HEK293 (cell line): ENCODE measurements around the gene NEU1.

Experiments used
- CTCF ChIA-PET: fragments of 350-600 bp; formaldehyde crosslinking; extraction: SDS; loops from one replicate; lab custom pipeline; 2021; ENCODE audit warnings: antibody characterized with exemption; lab: Yijun Ruan, JAX
- POLR2A ChIA-PET: fragments of 300-600 bp; formaldehyde crosslinking; extraction: SDS; loops from one replicate; lab custom pipeline; 2020; ENCODE audit warnings: antibody characterized with exemption, inconsistent platforms; lab: Yijun Ruan, JAX
- H3K27ac ChIP-seq: fragments of 200-500 bp; sonication (Bioruptor generic); 2 replicates; pipeline ENCODE4 v1.5.1; 2014; ENCODE audit warnings: low read depth, low read length, control low read depth, inconsistent platforms; ENCODE audit errors: extremely low read depth
- H3K36me3 ChIP-seq, 2 experiments: fragments of 200-500 bp in 1 of 2; sonication (Bioruptor generic) in 1 of 2; 1 replicate in 1 of 2; 2 replicates in 1 of 2; pipeline ENCODE4 v1.5.1; 2014 to 2017; ENCODE audit warnings: inconsistent platforms in 2 of 2, low read length in 2 of 2; ENCODE audit not compliant: control insufficient read depth in 2 of 2, insufficient read depth in 1 of 2
- H3K4me1 ChIP-seq: fragments of 200-500 bp; sonication (Bioruptor generic); 2 replicates; pipeline ENCODE4 v1.5.1; 2014; ENCODE audit warnings: mild to moderate bottlenecking, low read length, inconsistent platforms; ENCODE audit not compliant: control insufficient read depth, insufficient read depth
- H3K4me3 ChIP-seq: 2 replicates; pipeline ENCODE4 v1.5.1; 2011; ENCODE audit warnings: low read depth, mild to moderate bottlenecking, control low read depth, low read length, moderate library complexity
- H3K9me3 ChIP-seq: fragments of 200-500 bp; sonication (Bioruptor generic); 2 replicates; pipeline ENCODE4 v1.5.1; 2014; ENCODE audit warnings: low read depth, low read length, inconsistent platforms; ENCODE audit not compliant: control insufficient read depth, insufficient read depth
- AEBP2 ChIP-seq: fragments of 450-650 bp; formaldehyde crosslinking; IDR thresholded peaks from 2 replicates; pipeline ENCODE4 v1.5.1; 2016; ENCODE audit warnings: missing biosample characterization, missing genetic modification characterization, borderline replicate concordance
- BCL11B ChIP-seq: fragments of 450-650 bp; formaldehyde crosslinking; IDR thresholded peaks from 2 replicates; pipeline ENCODE4 v1.5.1; 2016; ENCODE audit warnings: low read depth, missing biosample characterization, missing genetic modification characterization
- CTCF ChIP-seq: fragments of 450-650 bp; formaldehyde crosslinking; IDR thresholded peaks from 2 replicates; pipeline ENCODE4 v1.5.1; 2016; ENCODE audit warnings: missing biosample characterization, missing genetic modification characterization
- EGR2 ChIP-seq: fragments of 450-650 bp; formaldehyde crosslinking; IDR thresholded peaks from 2 replicates; pipeline ENCODE4 v1.5.1; 2016; ENCODE audit warnings: low read depth, missing biosample characterization, missing genetic modification characterization
- PRDM1 ChIP-seq: fragments of 450-650 bp; formaldehyde crosslinking; IDR thresholded peaks from 2 replicates; pipeline ENCODE4; 2016; ENCODE audit warnings: missing biosample characterization, missing genetic modification characterization
- WT1 ChIP-seq: fragments of 450-650 bp; formaldehyde crosslinking; IDR thresholded peaks from 2 replicates; pipeline ENCODE4 v1.5.1; 2016; ENCODE audit warnings: missing biosample characterization, missing genetic modification characterization
- YY2 ChIP-seq: fragments of 450-650 bp; formaldehyde crosslinking; IDR thresholded peaks from 2 replicates; pipeline ENCODE4 v1.5.1; 2016; ENCODE audit warnings: missing biosample characterization, missing genetic modification characterization
- ZBTB1 ChIP-seq: fragments of 450-650 bp; formaldehyde crosslinking; IDR thresholded peaks from 2 replicates; pipeline ENCODE4 v1.5.1; 2016; ENCODE audit warnings: missing biosample characterization, missing genetic modification characterization
- ZBTB7A ChIP-seq: fragments of 450-650 bp; formaldehyde crosslinking; IDR thresholded peaks from 2 replicates; pipeline ENCODE4 v1.5.1; 2016; ENCODE audit warnings: low read depth, missing biosample characterization, missing genetic modification characterization
- ZNF146 ChIP-seq: fragments of 450-650 bp; formaldehyde crosslinking; IDR thresholded peaks from 2 replicates; pipeline ENCODE4 v1.5.1; 2016; ENCODE audit warnings: missing biosample characterization, missing genetic modification characterization
- ZNF174 ChIP-seq: fragments of 450-650 bp; formaldehyde crosslinking; IDR thresholded peaks from 2 replicates; pipeline ENCODE4 v1.5.0; 2017; ENCODE audit warnings: missing biosample characterization, mild to moderate bottlenecking, missing genetic modification characterization
- ZNF292 ChIP-seq: fragments of 450-650 bp; formaldehyde crosslinking; IDR thresholded peaks from 2 replicates; pipeline ENCODE4 v1.5.1; 2016; ENCODE audit warnings: low read depth, missing biosample characterization, missing genetic modification characterization, borderline replicate concordance
- ZNF324 ChIP-seq: fragments of 450-650 bp; formaldehyde crosslinking; IDR thresholded peaks from 2 replicates; pipeline ENCODE4 v1.5.1; 2016; ENCODE audit warnings: missing biosample characterization, missing genetic modification characterization
- ZNF341 ChIP-seq: fragments of 450-650 bp; formaldehyde crosslinking; IDR thresholded peaks from 2 replicates; pipeline ENCODE4; 2016; ENCODE audit warnings: low read depth, missing biosample characterization, missing genetic modification characterization
- ZNF354C ChIP-seq: fragments of 450-650 bp; formaldehyde crosslinking; IDR thresholded peaks from 2 replicates; pipeline ENCODE4 v1.5.1; 2016; ENCODE audit warnings: missing biosample characterization, missing genetic modification characterization, low read depth, borderline replicate concordance
- ZNF398 ChIP-seq: fragments of 450-650 bp; formaldehyde crosslinking; IDR thresholded peaks from 2 replicates; pipeline ENCODE4 v1.5.1; 2017; ENCODE audit warnings: missing biosample characterization, missing genetic modification characterization
- ZNF449 ChIP-seq: fragments of 450-650 bp; formaldehyde crosslinking; IDR thresholded peaks from 2 replicates; pipeline ENCODE4 v1.5.1; 2017; ENCODE audit warnings: missing biosample characterization, mild to moderate bottlenecking, missing genetic modification characterization, moderate library complexity
- ZNF513 ChIP-seq: fragments of 450-650 bp; IDR thresholded peaks from 2 replicates; pipeline ENCODE4 v1.5.1; 2018; ENCODE audit warnings: missing biosample characterization, missing genetic modification characterization
- ZNF626 ChIP-seq: fragments of 450-650 bp; sonication (Bioruptor Pico); formaldehyde crosslinking; IDR thresholded peaks from 2 replicates; pipeline ENCODE4 v1.5.1; 2018; ENCODE audit warnings: missing biosample characterization, missing genetic modification characterization, inconsistent platforms
- ZNF707 ChIP-seq: fragments of 450-650 bp; formaldehyde crosslinking; IDR thresholded peaks from 2 replicates; pipeline ENCODE4 v1.5.1; 2016; ENCODE audit warnings: missing biosample characterization, missing genetic modification characterization
- ZNF768 ChIP-seq: fragments of 450-650 bp; formaldehyde crosslinking; IDR thresholded peaks from 2 replicates; pipeline ENCODE4 v1.5.1; 2018; ENCODE audit warnings: missing biosample characterization, mild to moderate bottlenecking, missing genetic modification characterization
- ZNF837 ChIP-seq: fragments of 450-650 bp; formaldehyde crosslinking; IDR thresholded peaks from 2 replicates; pipeline ENCODE4 v1.5.1; 2016; ENCODE audit warnings: missing biosample characterization, missing genetic modification characterization
- ZSCAN18 ChIP-seq: fragments of 450-650 bp; formaldehyde crosslinking; IDR thresholded peaks from 2 replicates; pipeline ENCODE4 v1.5.1; 2016; ENCODE audit warnings: missing biosample characterization, missing genetic modification characterization

Gene NEU1

GRCh38 chr6:31871046-31871659 is 8.5 kb upstream of the NEU1 start (continued):
- TF ChIP-seq ZNF513 (no peak), ZNF707 (tag by site-specific recombination) (no peak), BCL11B (tag by site-specific recombination) (no peak), ZNF341 (tag by site-specific recombination) (no peak), ZNF837 (tag by site-specific recombination) (no peak), YY2 (tag by site-specific recombination) (no peak), ZNF398 (tag by site-specific recombination) (no peak), ZNF324 (tag by site-specific recombination) (no peak), ZBTB1 (tag by site-specific recombination) (no peak), PRDM1 (tag by site-specific recombination) (no peak)

- Histone ChIP-seq H3K9me3 (no peaks in the 10 kb centered on the region), H3K27ac (no peak overlapping the region), H3K36me3 (no peaks in the 10 kb centered on the region), H3K4me3 (no peak overlapping the region), H3K4me1 (peaks cover 2% of the 10 kb centered on the region; the same call in 1 of the 2 replicates)
- TF ChIP-seq ZNF146, result peak; percentile 96
- no peak for TF ChIP-seq WT1 (tag by site-specific recombination)
- 0 out of 2 replicates have a peak, but pooled peaks have one; percentile 14 for TF ChIP-seq ZNF341 (tag by site-specific recombination)
- TF ChIP-seq ZNF174 (tag by site-specific recombination), result no peak
- TF ChIP-seq CTCF (tag by site-specific recombination), result peak; percentile 42; the same call in 1 of the 2 replicates
- TF ChIP-seq ZBTB7A (tag by site-specific recombination), result no peak
- ChIA-PET CTCF (no interaction called here), POLR2A (no interaction called here)
Measured at GRCh38 chr6:31870385-31870921, 7.8 kb upstream of the NEU1 start.

GRCh38 chr6:31869343-31869742 is 6.7 kb upstream of the NEU1 start:
- CTCF ChIA-PET, result interaction anchor here (0.6 to 1.0 kb wide), 3 partner anchors 20 to 258 kb away, joined by 3 to 5 read pairs (median 4); no protein-coding TSS in a partner anchor
- POLR2A ChIA-PET, result interaction anchor here (1.1 to 2.1 kb wide), 2 partner anchors 42 to 103 kb away, joined by 3 to 8 read pairs; partner anchors contain the start of genes DXO and HSPA1B
- Histone ChIP-seq H3K27ac (no peak overlapping the region), H3K4me1 (peaks cover 2% of the 10 kb centered on the region; the same call in 1 of the 2 replicates), H3K9me3 (no peaks in the 10 kb centered on the region), H3K4me3 (no peak overlapping the region), H3K36me3 (no peaks in the 10 kb centered on the region)
- TF ChIP-seq EGR2 (tag by site-specific recombination), result peak; percentile 76
- no peak for TF ChIP-seq ZNF354C (tag by site-specific recombination)
- no peak for TF ChIP-seq ZNF626 (tag by site-specific recombination)
- no peak for TF ChIP-seq ZNF292 (tag by site-specific recombination)
- no peak for TF ChIP-seq ZNF768 (tag by site-specific recombination)
- TF ChIP-seq AEBP2 (tag by site-specific recombination), result no peak
- TF ChIP-seq ZNF449 (tag by site-specific recombination), result no peak
- no peak for TF ChIP-seq ZSCAN18 (tag by site-specific recombination)
